Effector memory CD8-positive, alpha-beta T cell (primary cell): ENCODE results near the gene TTC19.

Source experiments
- ATAC-seq: fragments of 150-1000 bp; cut with Tn5 transposase; replicated peaks from 2 replicates; pipeline ENCODE4 v1.10.0; 2021; ENCODE audit warnings: mild to moderate bottlenecking, moderate library complexity
- DNase-seq, 3 experiments: peaks; one replicate each; pipeline ENCODE4 v3.0.0; 2021
- H3K27ac Mint-ChIP-seq, 2 donors: one replicate each; pipeline ENCODE4 v1.8.0; 2022; ENCODE audit warnings: mild to moderate bottlenecking in 2 of 2, mixed read lengths in 2 of 2, moderate library complexity in 2 of 2
- H3K27me3 Mint-ChIP-seq, 2 donors: one replicate each; pipeline ENCODE4 v1.8.0; 2022; ENCODE audit warnings: mixed read lengths in 2 of 2
- H3K36me3 Mint-ChIP-seq: one replicate; pipeline ENCODE4 v1.8.0; 2022; ENCODE audit warnings: mild to moderate bottlenecking, moderate library complexity, mixed read lengths; ENCODE audit not compliant: insufficient read depth
- H3K4me1 Mint-ChIP-seq, 2 donors: one replicate each; pipeline ENCODE4 v1.8.0; 2022; ENCODE audit warnings: low read depth in 2 of 2, mixed read lengths in 2 of 2
- H3K4me3 Mint-ChIP-seq, 2 donors: one replicate each; pipeline ENCODE4 v1.8.0; 2022; ENCODE audit warnings: mild to moderate bottlenecking in 2 of 2, mixed read lengths in 2 of 2, moderate library complexity in 2 of 2
- H3K9me3 Mint-ChIP-seq, 2 donors: one replicate each; pipeline ENCODE4 v1.8.0; 2022; ENCODE audit warnings: mixed read lengths in 2 of 2
- total RNA-seq, 9 experiments: gene quantifications; one replicate each; lab custom pipeline; 2026; lab: John Stamatoyannopoulos, UW

The TTC19 gene, protein sequence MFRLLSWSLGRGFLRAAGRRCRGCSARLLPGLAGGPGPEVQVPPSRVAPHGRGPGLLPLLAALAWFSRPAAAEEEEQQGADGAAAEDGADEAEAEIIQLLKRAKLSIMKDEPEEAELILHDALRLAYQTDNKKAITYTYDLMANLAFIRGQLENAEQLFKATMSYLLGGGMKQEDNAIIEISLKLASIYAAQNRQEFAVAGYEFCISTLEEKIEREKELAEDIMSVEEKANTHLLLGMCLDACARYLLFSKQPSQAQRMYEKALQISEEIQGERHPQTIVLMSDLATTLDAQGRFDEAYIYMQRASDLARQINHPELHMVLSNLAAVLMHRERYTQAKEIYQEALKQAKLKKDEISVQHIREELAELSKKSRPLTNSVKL
- total RNA-seq, result 59.2 to 94.6 (median 68.9) reads per million in 9 experiments

DNA sequence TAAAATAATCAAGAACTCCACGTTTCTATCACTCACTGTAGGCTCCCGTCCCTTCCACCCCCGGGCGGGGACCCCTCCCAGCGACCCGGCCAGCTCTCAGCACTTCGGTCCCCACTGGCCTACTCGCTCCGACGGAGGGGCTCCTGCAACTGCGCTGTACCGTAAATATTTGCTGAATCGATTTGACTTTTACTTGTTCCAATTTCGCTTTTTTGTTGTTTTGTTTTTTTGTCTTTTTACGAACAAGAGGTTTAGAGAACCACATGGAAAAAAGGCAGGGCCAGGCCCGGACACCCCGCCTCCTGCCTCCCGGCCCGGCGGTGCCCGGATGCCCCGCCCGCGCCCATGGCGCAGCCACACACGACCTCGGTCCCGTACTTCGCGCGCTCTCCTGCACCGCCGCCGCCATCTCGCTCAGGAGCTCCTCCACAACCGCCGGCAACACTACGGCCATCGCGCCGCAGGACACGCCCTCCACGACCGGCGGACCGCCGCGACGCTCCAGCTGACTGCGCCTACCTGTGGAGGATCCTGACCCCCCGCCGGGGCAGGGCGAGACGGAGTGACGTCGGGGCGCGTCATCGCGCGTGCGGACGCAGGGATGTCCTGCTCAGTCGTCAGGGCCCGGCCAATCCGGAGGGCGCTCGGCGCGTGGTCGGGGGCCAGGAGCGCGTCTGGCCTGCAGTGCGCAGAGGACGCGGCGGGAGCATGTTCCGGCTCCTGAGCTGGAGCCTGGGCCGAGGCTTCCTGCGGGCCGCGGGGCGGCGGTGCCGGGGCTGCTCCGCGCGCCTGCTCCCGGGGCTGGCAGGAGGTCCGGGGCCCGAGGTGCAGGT, at the start of gene TTC19, which contains the start of gene ZSWIM7:
TTC19 (plus strand) TSS at position 684 of the 833 bp plus-strand sequence; CDS start at position 709, 25 bp downstream.
ZSWIM7 (minus strand) TSS at position 564 of the 833 bp plus-strand sequence; CDS start at position 454, 110 bp downstream.
- no peaks in the 10 kb centered on the region for H3K27me3 Mint-ChIP-seq
- H3K4me1 Mint-ChIP-seq, result peaks cover 24 to 31% of the 10 kb centered on the region in 2 donors
- H3K9me3 Mint-ChIP-seq, result no peaks in the 10 kb centered on the region
- peak within 1 kb of the TSS; percentile 69 to 92 for H3K4me3 Mint-ChIP-seq
- DNase-seq, result peak; percentile 87 to 90 (median 89)
- ATAC-seq, result peak; percentile 85
- H3K27ac Mint-ChIP-seq, result peak within 1 kb of the TSS; percentile 94 to 97
- peaks cover 68% of the 10 kb centered on the region for H3K36me3 Mint-ChIP-seq

DNA sequence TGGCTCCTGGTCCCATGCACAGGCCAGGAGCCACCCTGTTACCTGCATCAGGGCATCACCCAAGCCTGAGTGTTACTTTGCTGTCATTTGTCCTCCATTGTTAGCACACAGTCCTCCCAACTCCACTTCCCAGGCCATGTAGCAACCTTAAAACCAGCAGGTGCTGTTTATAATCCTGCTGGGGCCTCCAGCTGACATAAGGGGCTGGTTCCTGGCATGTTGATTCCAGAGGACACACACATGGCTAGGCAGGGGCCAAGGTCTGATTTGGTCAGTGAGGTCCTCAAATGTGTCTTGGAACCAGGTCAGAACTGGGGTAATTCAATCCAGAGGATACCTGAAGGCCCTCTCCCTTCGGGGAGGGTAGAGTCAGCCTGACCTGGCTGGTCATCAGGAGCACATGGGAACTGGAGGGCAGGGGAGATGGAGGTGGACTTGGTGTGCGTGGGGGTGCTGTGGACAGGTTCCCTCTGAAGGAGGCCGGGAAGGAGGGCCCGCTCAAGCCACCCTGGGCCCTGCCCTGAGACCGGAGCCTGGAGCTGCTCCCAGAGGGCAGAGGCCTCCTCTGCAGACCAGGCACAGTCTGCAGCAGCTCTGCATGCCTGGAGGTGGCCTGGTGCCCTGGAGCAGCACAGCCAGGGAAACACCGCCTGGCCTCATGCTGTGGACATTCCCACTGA, 48.1 kb upstream of the TTC19 start:
- H3K9me3 Mint-ChIP-seq, result no peaks in the 10 kb centered on the region
- ATAC-seq (no peak), DNase-seq (no peak)
- H3K4me3 Mint-ChIP-seq, result no peak overlapping the region
- no peak overlapping the region for H3K27ac Mint-ChIP-seq
- H3K36me3 Mint-ChIP-seq, result no peaks in the 10 kb centered on the region
- H3K4me1 Mint-ChIP-seq, result no peaks in the 10 kb centered on the region
- H3K27me3 Mint-ChIP-seq, result peaks cover 8 to 13% of the 10 kb centered on the region in 2 donors

DNA sequence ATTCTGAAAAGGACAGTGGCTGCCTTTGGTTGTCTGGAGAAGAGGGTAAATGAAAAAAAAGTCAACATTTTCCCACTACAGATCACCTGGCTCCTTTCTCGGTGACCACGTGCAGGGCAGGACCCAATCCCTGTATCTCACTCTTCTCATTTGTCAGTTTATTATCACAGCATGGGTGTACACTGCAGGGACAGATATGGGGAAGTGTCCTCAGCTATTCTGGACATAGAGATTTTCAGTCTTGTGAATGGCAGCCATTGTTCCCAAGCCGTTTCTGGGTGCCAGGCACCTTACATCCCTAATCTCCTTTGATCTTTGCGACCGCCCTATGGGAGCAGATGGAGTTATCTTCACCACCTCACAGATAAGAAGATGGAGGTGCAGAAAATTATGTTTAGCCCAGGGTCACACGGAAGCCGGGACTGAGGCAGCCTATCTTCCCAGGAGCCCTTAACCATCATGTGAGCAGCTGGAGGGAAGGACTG, 47.5 kb upstream of the TTC19 start:
- no peaks in the 10 kb centered on the region for H3K9me3 Mint-ChIP-seq
- H3K4me1 Mint-ChIP-seq, result no peaks in the 10 kb centered on the region
- no peaks in the 10 kb centered on the region for H3K36me3 Mint-ChIP-seq
- peaks cover 8 to 13% of the 10 kb centered on the region in 2 donors for H3K27me3 Mint-ChIP-seq
- no peak overlapping the region for H3K4me3 Mint-ChIP-seq
- no peak overlapping the region for H3K27ac Mint-ChIP-seq
- DNase-seq (no peak), ATAC-seq (no peak)

DNA sequence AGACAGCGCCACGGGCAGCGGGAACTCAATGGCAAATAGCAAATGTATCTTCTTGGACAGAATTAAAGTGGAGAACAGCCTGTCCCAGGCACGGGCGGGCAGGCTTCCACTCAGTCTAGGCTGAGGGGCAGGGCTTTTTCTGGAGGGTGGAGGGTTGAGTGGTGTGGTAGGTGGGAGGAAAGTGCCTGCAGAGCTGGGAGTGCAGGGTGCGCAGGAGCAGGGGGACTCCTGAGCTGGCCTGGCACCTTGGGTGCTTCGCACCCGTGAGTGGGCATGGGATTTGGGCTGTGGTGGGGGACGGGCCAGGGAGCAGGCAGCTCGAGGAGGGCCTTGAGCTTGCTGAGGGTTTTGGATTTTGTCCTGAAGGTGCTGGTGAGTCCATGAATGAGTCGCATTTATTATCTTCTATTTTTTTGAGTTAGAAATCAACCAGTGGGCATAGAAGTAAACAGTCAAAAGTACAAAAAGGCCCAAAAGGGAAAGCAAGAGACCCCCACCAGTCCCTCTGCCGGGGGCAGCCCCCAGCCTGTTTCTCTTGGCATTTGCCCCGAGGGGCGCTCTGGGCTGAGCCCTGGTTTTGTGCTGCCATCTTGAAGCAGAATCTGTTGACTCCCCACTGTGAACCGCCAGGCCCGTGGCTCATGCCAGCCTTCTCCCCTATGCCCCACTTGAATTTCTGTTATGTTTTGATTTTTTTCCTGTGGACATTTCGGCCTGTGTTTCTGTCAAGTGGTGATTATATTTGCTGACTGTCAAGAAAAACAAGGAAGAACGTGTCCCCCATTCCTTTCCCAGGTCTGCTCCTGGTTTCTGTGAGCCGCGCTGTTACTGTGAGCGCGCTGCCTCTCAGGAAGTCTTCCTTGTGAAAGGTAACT, 46.5 kb upstream of the TTC19 start:
- Mint-ChIP-seq H3K27ac (no peak overlapping the region), H3K4me3 (no peak overlapping the region), H3K36me3 (no peaks in the 10 kb centered on the region), H3K9me3 (no peaks in the 10 kb centered on the region), H3K27me3 (peaks cover 12 to 19% of the 10 kb centered on the region in 2 donors), H3K4me1 (peaks cover 0 to 2% of the 10 kb centered on the region in 2 donors)
- no peak for DNase-seq
- no peak for ATAC-seq

DNA sequence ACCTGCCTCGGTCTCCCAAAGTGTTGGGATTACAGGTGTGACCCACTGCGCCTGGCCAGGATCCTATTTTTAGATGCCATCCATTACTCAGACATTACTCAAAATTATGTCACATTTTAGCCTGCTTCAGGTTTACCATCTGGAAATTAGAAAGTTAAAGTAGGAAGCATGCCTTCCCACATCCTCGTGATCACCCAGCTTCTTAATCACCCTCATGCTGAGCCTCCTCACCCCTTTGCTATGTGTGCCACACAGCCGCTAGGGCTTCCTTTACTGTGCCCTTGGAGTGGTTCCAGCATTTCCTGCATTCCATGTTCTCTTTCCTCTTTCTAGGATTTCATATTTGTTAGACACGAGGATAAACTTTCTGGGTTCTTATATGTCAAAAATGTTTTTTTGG, 45.4 kb upstream of the TTC19 start:
- Mint-ChIP-seq H3K27me3 (peaks cover 20% of the 10 kb centered on the region in 2 donors), H3K4me1 (peaks cover 7 to 12% of the 10 kb centered on the region in 2 donors), H3K27ac (no peak overlapping the region), H3K9me3 (no peaks in the 10 kb centered on the region), H3K4me3 (no peak overlapping the region), H3K36me3 (no peaks in the 10 kb centered on the region)
- ATAC-seq (no peak), DNase-seq (no peak)

DNA sequence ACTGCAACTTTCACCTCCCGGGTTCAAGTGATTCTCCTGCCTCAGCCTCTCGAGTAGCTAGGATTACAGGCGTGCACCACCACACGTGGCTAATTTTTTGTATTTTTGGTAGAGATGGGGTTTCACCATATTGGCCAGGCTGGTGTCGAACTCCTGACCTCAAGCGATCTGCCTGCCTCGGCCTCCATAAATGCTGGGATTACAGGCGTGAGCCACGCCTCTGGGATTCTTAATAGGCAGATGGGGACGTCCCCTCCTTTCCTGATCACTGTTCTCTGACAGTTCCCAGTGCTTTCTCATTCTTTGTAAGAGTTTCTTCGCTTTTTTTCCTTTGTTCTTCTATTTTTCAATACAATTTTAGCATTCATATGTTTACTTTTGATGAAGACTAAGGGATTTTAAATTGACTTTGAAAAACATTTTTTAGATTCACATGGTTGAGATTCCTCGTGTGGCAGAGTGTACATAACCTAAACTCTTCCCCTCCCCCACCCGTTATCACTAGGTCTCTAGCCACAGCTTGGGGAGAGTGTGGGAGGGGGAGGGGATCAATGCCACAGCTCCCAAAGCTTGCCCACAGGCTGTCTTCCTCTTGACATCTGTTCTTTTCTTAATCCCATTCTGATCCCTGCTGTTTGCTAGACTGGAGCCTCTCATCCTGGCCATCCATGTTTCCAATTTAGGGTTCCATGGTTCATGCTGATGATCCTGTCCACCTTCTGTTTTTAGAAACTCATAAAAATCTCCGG, 43.7 kb upstream of the TTC19 start:
- DNase-seq, result no peak
- Mint-ChIP-seq H3K27me3 (peaks cover 20% of the 10 kb centered on the region in 2 donors), H3K4me1 (peaks cover 12 to 18% of the 10 kb centered on the region in 2 donors)

DNA sequence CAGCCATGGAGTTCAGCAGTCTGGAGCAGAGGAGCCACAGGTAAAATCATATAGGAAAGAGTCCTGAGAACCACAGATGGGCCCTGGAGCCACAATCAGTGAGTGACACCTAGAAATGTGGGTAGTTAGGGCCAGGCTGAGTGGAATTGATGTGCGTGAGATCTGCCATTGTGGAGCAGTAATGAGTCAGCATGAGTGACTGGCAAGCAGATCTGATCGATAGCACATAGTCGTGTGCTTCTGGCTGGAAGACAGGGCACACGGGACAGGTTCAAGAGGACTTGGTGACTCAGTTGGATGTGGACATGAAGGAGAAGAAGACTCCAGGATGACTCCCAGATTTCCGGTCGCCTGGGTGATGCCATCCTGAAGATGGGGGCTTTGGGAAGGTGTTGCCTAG, 42.4 kb upstream of the TTC19 start:
- no peak overlapping the region for H3K27ac Mint-ChIP-seq
- no peak for DNase-seq
- H3K9me3 Mint-ChIP-seq, result no peaks in the 10 kb centered on the region
- no peak for ATAC-seq
- peaks cover 20% of the 10 kb centered on the region in 2 donors for H3K27me3 Mint-ChIP-seq
- peaks cover 12 to 18% of the 10 kb centered on the region in 2 donors for H3K4me1 Mint-ChIP-seq
- no peak overlapping the region for H3K4me3 Mint-ChIP-seq
- no peaks in the 10 kb centered on the region for H3K36me3 Mint-ChIP-seq

More for the DNA sequence above, 43.7 kb upstream of the TTC19 start:
- H3K27ac Mint-ChIP-seq, result no peak overlapping the region
- no peak overlapping the region for H3K4me3 Mint-ChIP-seq
- H3K9me3 Mint-ChIP-seq, result no peaks in the 10 kb centered on the region
- ATAC-seq, result no peak
- no peaks in the 10 kb centered on the region for H3K36me3 Mint-ChIP-seq

DNA sequence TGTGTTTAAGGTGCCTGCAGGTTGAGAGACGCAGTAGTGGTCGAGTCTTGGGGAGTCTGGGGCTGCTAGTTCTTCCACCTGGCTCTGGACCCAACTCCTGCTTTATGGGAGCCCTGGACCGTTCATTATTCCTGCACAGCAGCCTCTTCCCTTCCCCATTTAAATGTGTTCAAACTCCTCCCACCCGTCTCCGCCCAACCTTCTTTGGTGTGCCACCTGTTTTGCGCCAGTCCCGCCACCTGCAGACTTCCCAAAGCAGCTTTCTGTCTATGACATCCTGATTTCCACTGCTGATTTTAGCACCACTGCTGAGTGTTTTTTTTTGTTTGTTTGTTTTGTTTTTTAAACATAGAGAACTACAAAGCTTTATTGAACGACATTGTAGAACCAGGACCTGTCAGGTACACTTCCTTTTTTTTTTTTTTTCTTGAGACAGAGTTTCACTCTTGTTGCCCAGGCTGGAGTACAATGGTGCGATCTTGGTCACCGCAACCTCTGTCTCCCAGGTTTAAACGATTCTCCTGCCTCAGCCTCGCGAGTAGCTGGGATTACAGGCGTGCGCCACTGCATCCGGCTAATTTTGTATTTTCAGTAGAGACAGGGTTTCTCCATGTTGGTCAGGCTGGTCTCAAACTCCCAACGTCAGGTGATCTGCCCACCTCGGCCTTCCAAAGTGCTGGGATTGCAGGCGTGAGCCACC, 41.9 kb upstream of the TTC19 start:
- Mint-ChIP-seq H3K36me3 (no peaks in the 10 kb centered on the region), H3K27me3 (peaks cover 20% of the 10 kb centered on the region in 2 donors), H3K27ac (no peak overlapping the region), H3K4me1 (peaks cover 12 to 18% of the 10 kb centered on the region in 2 donors), H3K9me3 (no peaks in the 10 kb centered on the region), H3K4me3 (no peak overlapping the region)
- DNase-seq, result no peak
- no peak for ATAC-seq

DNA sequence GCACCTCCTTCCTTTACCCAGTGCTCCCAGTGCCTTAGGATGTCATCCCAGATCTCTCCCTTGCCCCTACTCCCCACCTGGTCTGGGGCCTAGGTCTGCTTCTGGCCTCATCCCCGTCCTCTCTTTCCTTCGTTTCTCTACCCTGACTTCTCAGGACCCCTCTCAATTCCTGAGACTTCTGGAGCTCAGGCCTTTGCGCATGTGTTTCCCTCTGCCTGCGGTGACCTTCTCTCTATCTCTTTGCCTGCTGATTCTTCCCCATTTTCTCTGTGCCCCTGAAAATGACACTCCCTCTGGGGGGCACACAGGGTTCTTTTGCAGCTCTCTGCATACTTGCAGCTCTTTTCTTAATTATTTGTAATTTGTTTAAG, 41.2 kb upstream of the TTC19 start:
- Mint-ChIP-seq H3K36me3 (no peaks in the 10 kb centered on the region), H3K4me1 (peaks cover 12 to 18% of the 10 kb centered on the region in 2 donors), H3K27ac (no peak overlapping the region), H3K27me3 (peaks cover 20% of the 10 kb centered on the region in 2 donors), H3K9me3 (no peaks in the 10 kb centered on the region), H3K4me3 (no peak overlapping the region)
- ATAC-seq, result no peak
- DNase-seq, result no peak

DNA sequence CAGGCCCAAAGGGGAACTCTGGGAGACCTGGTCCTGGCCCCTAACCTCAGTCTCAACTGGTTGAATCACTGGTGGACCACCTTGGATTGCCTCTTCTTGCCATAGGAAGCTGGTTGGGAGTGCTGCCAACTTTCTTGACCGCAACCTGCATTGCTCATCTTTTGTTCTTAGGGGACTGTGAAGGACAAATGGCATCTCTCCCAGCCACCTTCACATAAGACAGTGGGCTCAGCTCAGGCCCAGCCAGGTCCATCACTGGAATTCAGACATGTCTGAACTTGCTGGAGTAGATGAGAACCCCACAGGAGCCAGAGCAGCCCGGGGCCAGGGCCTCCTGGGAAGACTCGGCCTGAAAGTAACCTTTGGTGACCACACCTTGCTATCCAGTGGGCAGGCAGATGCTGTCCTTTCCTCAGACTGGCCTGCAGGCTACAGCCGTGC, 35.9 kb upstream of the TTC19 start:
- no peak overlapping the region for H3K27ac Mint-ChIP-seq
- H3K9me3 Mint-ChIP-seq, result no peaks in the 10 kb centered on the region
- no peaks in the 10 kb centered on the region for H3K36me3 Mint-ChIP-seq
- DNase-seq (no peak), ATAC-seq (no peak)
- no peak overlapping the region for H3K4me3 Mint-ChIP-seq
- peaks cover 23 to 31% of the 10 kb centered on the region in 2 donors for H3K27me3 Mint-ChIP-seq
- H3K4me1 Mint-ChIP-seq, result peaks cover 11 to 14% of the 10 kb centered on the region in 2 donors

DNA sequence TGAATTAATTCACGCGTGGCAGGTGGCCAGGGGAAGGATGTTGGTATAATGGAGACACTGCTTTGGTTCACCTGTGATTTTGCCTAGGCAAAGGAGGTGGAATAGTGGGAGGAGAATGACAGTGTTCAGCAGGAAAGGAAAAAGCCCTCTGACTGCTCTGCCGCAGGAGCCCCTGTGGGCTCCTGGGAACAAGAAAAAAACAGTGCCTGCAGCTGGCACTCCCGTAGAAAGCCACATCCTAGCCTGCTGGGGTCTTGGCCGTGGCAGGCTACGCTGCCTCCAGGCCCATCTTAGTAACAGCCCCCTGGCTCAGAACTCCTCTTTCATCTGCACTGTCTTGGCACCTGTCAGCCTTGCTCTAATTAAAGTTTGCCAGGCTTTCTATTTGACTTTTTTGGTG, 34.1 kb upstream of the TTC19 start:
- Mint-ChIP-seq H3K27me3 (peaks cover 35 to 40% of the 10 kb centered on the region in 2 donors), H3K4me1 (peaks cover 0 to 4% of the 10 kb centered on the region in 2 donors), H3K36me3 (no peaks in the 10 kb centered on the region), H3K9me3 (no peaks in the 10 kb centered on the region), H3K27ac (no peak overlapping the region), H3K4me3 (no peak overlapping the region)
- DNase-seq, result no peak
- no peak for ATAC-seq
